ENCODE results near the gene PEX3.

The PEX3 gene

GRCh38 chr6:143540192-143540591, 89.6 kb downstream of the PEX3 start:
- DNase-seq = no peak
